Measurements from ENCODE around the gene STXBP6. TPM values are rescaled to one million over a fixed set of nuclear protein-coding genes. Genes with fewer than 3 reads are reported as not detected.

The STXBP6 gene
- total RNA-seq, 1 donor, result 5.8 TPM

GRCh38 chr14:24853446-24853845, 196.5 kb downstream of the STXBP6 start:
- H4K20me1 ChIP-seq (ENCODE audit: insufficient read depth, low read length), result no peaks in the 10 kb centered on the region
- H3K4me2 ChIP-seq (ENCODE audit: insufficient read depth, low read length), result no peak overlapping the region
- DNase-seq (ENCODE audit: insufficient read length, low spot score, missing footprints), result no peak
- no peaks in the 10 kb centered on the region for H3K36me3 ChIP-seq (ENCODE audit: insufficient read depth, low read length)
- no peak overlapping the region for H3K4me3 ChIP-seq (ENCODE audit: insufficient read depth, low read length)
- TF ChIP-seq CTCF (IDR thresholded peaks at IDR 0.05; ENCODE audit: extremely low read depth, low read depth, low read length), result no peak
- H3K27me3 ChIP-seq (ENCODE audit: insufficient read depth, low read length), result no peaks in the 10 kb centered on the region
- H3K27ac ChIP-seq (ENCODE audit: low read depth, low read length), result no peak overlapping the region
- no peaks in the 10 kb centered on the region for H3K79me2 ChIP-seq (ENCODE audit: insufficient read depth, low read length)
- H2AFZ ChIP-seq (ENCODE audit: low read length), result no peak overlapping the region
- no peaks in the 10 kb centered on the region for H3K9me3 ChIP-seq (ENCODE audit: low read depth, low read length)
- H3K4me1 ChIP-seq (ENCODE audit: insufficient read depth, low read length), result no peaks in the 10 kb centered on the region

DNA sequence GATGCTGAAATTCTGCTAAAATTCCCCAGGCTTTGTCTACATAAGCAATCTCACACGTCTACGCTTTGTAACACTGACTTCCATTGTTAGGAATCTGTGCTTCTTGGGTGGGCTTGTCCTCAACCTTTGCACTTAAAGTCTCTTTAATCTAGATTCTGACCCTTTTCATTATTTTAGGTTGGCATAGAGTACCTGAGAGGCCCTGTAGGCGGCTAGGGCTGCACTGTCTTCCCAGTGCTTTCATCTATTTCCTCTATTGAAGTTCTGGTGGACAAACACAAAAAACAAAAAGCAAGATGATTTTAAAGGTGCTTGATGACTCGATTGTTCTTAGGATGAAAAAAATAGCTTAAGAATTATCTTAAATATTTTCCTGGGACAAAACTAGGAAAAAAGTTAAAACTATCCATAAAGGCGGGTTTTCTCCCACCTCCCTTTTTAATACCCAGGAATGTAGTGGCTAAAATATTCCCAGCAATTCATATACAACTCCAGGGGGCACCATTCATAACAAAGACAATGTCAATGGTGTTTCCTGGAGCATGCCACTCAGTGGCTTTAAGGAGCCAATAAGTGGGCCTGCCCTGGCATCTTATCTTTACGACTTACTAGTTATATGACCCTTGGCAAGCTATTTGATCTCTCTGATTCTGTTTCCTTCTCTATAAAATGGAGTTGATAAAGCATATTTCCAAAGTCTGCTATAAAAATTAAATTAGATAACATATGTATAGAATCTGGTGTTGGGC, 197.5 kb downstream of the STXBP6 start:
- TF ChIP-seq CTCF (IDR thresholded peaks at IDR 0.05; ENCODE audit: extremely low read depth, low read depth, low read length), result no peak
- Histone ChIP-seq H3K27ac (ENCODE audit: low read depth, low read length) (no peak overlapping the region), H3K36me3 (ENCODE audit: insufficient read depth, low read length) (no peaks in the 10 kb centered on the region), H3K4me3 (ENCODE audit: insufficient read depth, low read length) (no peak overlapping the region), H2AFZ (ENCODE audit: low read length) (no peak overlapping the region), H4K20me1 (ENCODE audit: insufficient read depth, low read length) (no peaks in the 10 kb centered on the region), H3K27me3 (ENCODE audit: insufficient read depth, low read length) (no peaks in the 10 kb centered on the region), H3K4me1 (ENCODE audit: insufficient read depth, low read length) (no peaks in the 10 kb centered on the region), H3K4me2 (ENCODE audit: insufficient read depth, low read length) (no peak overlapping the region), H3K79me2 (ENCODE audit: insufficient read depth, low read length) (no peaks in the 10 kb centered on the region), H3K9me3 (ENCODE audit: low read depth, low read length) (no peaks in the 10 kb centered on the region)
- DNase-seq (ENCODE audit: insufficient read length, low spot score, missing footprints), result no peak

DNA sequence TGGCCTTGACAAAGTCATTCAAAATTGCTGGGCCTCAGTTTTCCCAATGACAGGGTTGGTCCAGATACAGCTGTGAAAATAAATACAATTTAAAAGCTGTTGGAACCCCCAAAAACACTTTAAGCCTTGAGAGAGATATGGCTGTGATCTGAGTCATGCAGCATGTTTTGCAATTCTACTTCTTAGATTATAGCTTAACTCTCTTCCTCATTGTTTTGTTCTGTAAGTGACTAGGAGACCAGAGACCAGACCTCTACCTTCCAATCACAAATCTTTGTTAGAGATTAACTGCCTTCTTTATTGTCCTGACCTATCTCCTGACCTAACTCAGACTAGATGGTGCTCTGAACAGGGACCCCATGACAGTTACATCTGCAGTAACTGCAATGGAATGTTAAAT, 198.1 kb downstream of the STXBP6 start:
- Histone ChIP-seq H3K4me3 (ENCODE audit: insufficient read depth, low read length) (no peak overlapping the region), H3K4me1 (ENCODE audit: insufficient read depth, low read length) (no peaks in the 10 kb centered on the region), H3K4me2 (ENCODE audit: insufficient read depth, low read length) (no peak overlapping the region), H3K9me3 (ENCODE audit: low read depth, low read length) (no peaks in the 10 kb centered on the region), H4K20me1 (ENCODE audit: insufficient read depth, low read length) (no peaks in the 10 kb centered on the region), H3K36me3 (ENCODE audit: insufficient read depth, low read length) (no peaks in the 10 kb centered on the region), H3K27me3 (ENCODE audit: insufficient read depth, low read length) (no peaks in the 10 kb centered on the region), H2AFZ (ENCODE audit: low read length) (no peak overlapping the region), H3K79me2 (ENCODE audit: insufficient read depth, low read length) (no peaks in the 10 kb centered on the region), H3K27ac (ENCODE audit: low read depth, low read length) (no peak overlapping the region)
- DNase-seq (ENCODE audit: insufficient read length, low spot score, missing footprints), result no peak
- TF ChIP-seq CTCF (IDR thresholded peaks at IDR 0.05; ENCODE audit: extremely low read depth, low read depth, low read length), result no peak

DNA sequence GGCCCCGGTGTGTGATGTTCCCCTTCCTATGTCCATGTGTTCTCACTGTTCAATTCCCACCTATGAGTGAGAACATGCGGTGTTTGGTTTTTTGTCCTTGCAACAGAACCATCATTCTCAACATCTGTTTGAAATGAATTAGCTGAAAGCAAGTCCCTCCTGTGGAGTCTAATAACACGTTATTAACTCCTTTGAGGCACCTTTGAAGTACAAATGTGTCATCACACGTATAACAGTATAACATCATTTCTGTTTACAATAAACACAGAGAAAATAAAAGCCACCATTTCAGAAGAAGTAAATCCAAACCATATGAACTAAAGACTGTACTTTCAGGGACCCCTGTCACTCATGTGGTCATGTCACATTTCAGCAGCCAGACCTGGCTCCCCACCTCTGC, 198.5 kb downstream of the STXBP6 start:
- Histone ChIP-seq H4K20me1 (ENCODE audit: insufficient read depth, low read length) (no peaks in the 10 kb centered on the region), H3K27ac (ENCODE audit: low read depth, low read length) (no peak overlapping the region), H3K9me3 (ENCODE audit: low read depth, low read length) (no peaks in the 10 kb centered on the region), H3K27me3 (ENCODE audit: insufficient read depth, low read length) (no peaks in the 10 kb centered on the region), H2AFZ (ENCODE audit: low read length) (no peak overlapping the region), H3K4me3 (ENCODE audit: insufficient read depth, low read length) (no peak overlapping the region), H3K36me3 (ENCODE audit: insufficient read depth, low read length) (no peaks in the 10 kb centered on the region), H3K4me2 (ENCODE audit: insufficient read depth, low read length) (no peak overlapping the region), H3K4me1 (ENCODE audit: insufficient read depth, low read length) (no peaks in the 10 kb centered on the region), H3K79me2 (ENCODE audit: insufficient read depth, low read length) (no peaks in the 10 kb centered on the region)
- no peak for TF ChIP-seq CTCF (IDR thresholded peaks at IDR 0.05; ENCODE audit: extremely low read depth, low read depth, low read length)
- no peak for DNase-seq (ENCODE audit: insufficient read length, low spot score, missing footprints)
